GM23338 (cell line): ENCODE results near the gene TLNRD1. TPM values are rescaled to one million over a fixed set of nuclear protein-coding genes. Genes with fewer than 3 reads are reported as not detected.

Experiments used
- ATAC-seq: fragments of 200-7000 bp; cut with Tn5 transposase; 3 replicates; pipeline ENCODE4 v1.9.1; 2020
- DNase-seq: peaks from one replicate; pipeline ENCODE4 v3.0.0-alpha.2; 2015; ENCODE audit warnings: low spot score
- H2AFZ ChIP-seq: fragments of 200-600 bp; sonication (generic); 2 replicates; pipeline ENCODE4 v1.8.0; 2016; ENCODE audit warnings: antibody characterized with exemption, mild to moderate bottlenecking, moderate library complexity
- H3F3A ChIP-seq: fragments of 200-600 bp; sonication (generic); replicated peaks from 2 replicates; pipeline ENCODE4 v1.8.0; 2017; ENCODE audit warnings: antibody characterized with exemption, mixed run types, low read depth
- H3K27ac ChIP-seq: fragments of 200-600 bp; sonication (generic); 2 replicates; pipeline ENCODE4 v1.6.1; 2016; ENCODE audit warnings: low read depth
- H3K27me3 ChIP-seq: fragments of 200-600 bp; sonication (generic); 2 replicates; pipeline ENCODE4 v1.8.0; 2016; ENCODE audit warnings: mild to moderate bottlenecking, mixed run types, moderate library complexity; ENCODE audit not compliant: insufficient read depth
- H3K36me3 ChIP-seq: fragments of 200-600 bp; sonication (generic); 2 replicates; pipeline ENCODE4 v1.8.0; 2016; ENCODE audit warnings: mild to moderate bottlenecking; ENCODE audit not compliant: insufficient read depth
- H3K4me1 ChIP-seq: fragments of 200-600 bp; sonication (generic); 2 replicates; pipeline ENCODE4 v1.8.0; 2016; ENCODE audit warnings: mild to moderate bottlenecking, moderate library complexity; ENCODE audit not compliant: insufficient read depth
- H3K4me2 ChIP-seq: fragments of 200-600 bp; sonication (generic); 2 replicates; pipeline ENCODE4 v1.7.1; 2017; ENCODE audit warnings: mixed run types
- H3K4me3 ChIP-seq: fragments of 200-600 bp; sonication (generic); 2 replicates; pipeline ENCODE4 v1.6.1; 2016; ENCODE audit warnings: mixed run types
- H3K79me2 ChIP-seq: fragments of 200-600 bp; sonication (generic); replicated peaks from 2 replicates; pipeline ENCODE4 v1.8.0; 2017; ENCODE audit warnings: mild to moderate bottlenecking; ENCODE audit not compliant: insufficient read depth
- H3K9me2 ChIP-seq: fragments of 200-600 bp; sonication (generic); 2 replicates; pipeline ENCODE4 v1.8.0; 2017; ENCODE audit not compliant: insufficient read depth
- H4K20me1 ChIP-seq: fragments of 200-600 bp; sonication (generic); replicated peaks from 2 replicates; pipeline ENCODE4 v1.8.0; 2017; ENCODE audit warnings: mild to moderate bottlenecking; ENCODE audit not compliant: insufficient read depth
- H3K27ac Mint-ChIP-seq: 2 replicates; pipeline ENCODE4 v1.8.0; 2020; ENCODE audit warnings: inconsistent platforms, mild to moderate bottlenecking, moderate library complexity, mixed read lengths
- H3K27me3 Mint-ChIP-seq: 3 replicates; pipeline ENCODE4 v1.8.0; 2022; ENCODE audit warnings: low read depth, mild to moderate bottlenecking, moderate library complexity, mixed read lengths, inconsistent platforms; ENCODE audit not compliant: insufficient read depth, poor library complexity
- H3K36me3 Mint-ChIP-seq: 3 replicates; pipeline ENCODE4 v1.8.0; 2021; ENCODE audit warnings: low read depth, mild to moderate bottlenecking, inconsistent platforms, moderate library complexity, mixed read lengths
- H3K4me1 Mint-ChIP-seq: 3 replicates; pipeline ENCODE4 v1.8.0; 2020; ENCODE audit warnings: mild to moderate bottlenecking, inconsistent platforms, mixed read lengths
- H3K4me3 Mint-ChIP-seq: 3 replicates; pipeline ENCODE4 v1.8.0; 2021; ENCODE audit warnings: moderate library complexity, mild to moderate bottlenecking, inconsistent platforms, mixed read lengths
- H3K9me3 Mint-ChIP-seq: 3 replicates; pipeline ENCODE4 v1.8.0; 2020; ENCODE audit warnings: moderate library complexity, mild to moderate bottlenecking, inconsistent platforms, mixed read lengths
- CREB1 ChIP-seq: fragments of 250-450 bp; sonication (Bioruptor Pico); IDR thresholded peaks from 2 replicates; pipeline ENCODE4 v1.5.0; 2020; ENCODE audit warnings: low read depth, mild to moderate bottlenecking, moderate library complexity
- EZH2 ChIP-seq: fragments of 200-600 bp; sonication (generic); IDR thresholded peaks from one replicate; pipeline ENCODE4 v1.8.0; 2017; ENCODE audit warnings: antibody characterized with exemption, mild to moderate bottlenecking, low read depth; ENCODE audit not compliant: unreplicated experiment
- EZH2phosphoT487 ChIP-seq: fragments of 200-600 bp; sonication (generic); IDR thresholded peaks from one replicate; pipeline ENCODE4 v1.8.1; 2018; ENCODE audit warnings: antibody characterized with exemption; ENCODE audit not compliant: unreplicated experiment
- JUNB ChIP-seq: IDR thresholded peaks from one replicate; pipeline ENCODE4 v1.6.1; 2016; ENCODE audit warnings: antibody characterized with exemption; ENCODE audit not compliant: unreplicated experiment
- NANOG ChIP-seq: IDR thresholded peaks from 2 replicates; pipeline ENCODE4 v1.6.1; 2016; ENCODE audit warnings: antibody characterized with exemption, borderline replicate concordance
- STAT1 ChIP-seq: IDR thresholded peaks from one replicate; pipeline ENCODE4 v1.6.1; 2016; ENCODE audit warnings: antibody characterized with exemption; ENCODE audit not compliant: unreplicated experiment
- ZNF114 ChIP-seq: fragments of 250-450 bp; sonication (Bioruptor Pico); IDR thresholded peaks from 2 replicates; pipeline ENCODE4 v1.5.0; 2020; ENCODE audit warnings: mild to moderate bottlenecking, moderate library complexity
- ZNF331 ChIP-seq: fragments of 250-450 bp; sonication (Bioruptor Pico); IDR thresholded peaks from 2 replicates; pipeline ENCODE4 v1.5.0; 2020; ENCODE audit warnings: low read depth, mild to moderate bottlenecking, moderate library complexity
- polyA plus RNA-seq: library from polyadenylated mRNA; unstranded; fragments of >200 nt; fragmentation: Nextera tagmentation; extraction: Ambion mirVana; gene quantifications from 2 replicates; pipeline ENCODE4 v1.2.1, GENCODE V29; 2016
- total RNA-seq: library from RNA; depleted of rRNA; stranded (reverse); fragments of >200 nt; shearing (Covaris generic); gene quantifications from 2 replicates; pipeline ENCODE4 v1.2.3, GENCODE V29; 2014
- TF ChIP-seq, protein P1 (sequence below): IDR thresholded peaks from one replicate; pipeline ENCODE4 v1.6.1; 2018; ENCODE audit warnings: antibody characterized with exemption; ENCODE audit not compliant: unreplicated experiment
- TF ChIP-seq, protein P2 (sequence below): IDR thresholded peaks from 2 replicates; pipeline ENCODE4 v1.6.1; 2016; ENCODE audit warnings: antibody characterized with exemption
- TF ChIP-seq, protein P3 (sequence below), 2 experiments: fragments of 200-600 bp in 1 of 2; sonication (generic) in 1 of 2; conservative IDR thresholded peaks; 2 replicates each; pipeline versions ENCODE4 v1.5.1 to v1.6.1; 2016 to 2017; ENCODE audit warnings: antibody characterized with exemption in 2 of 2, low read depth in 2 of 2, mild to moderate bottlenecking in 2 of 2, moderate library complexity in 1 of 2

Gene TLNRD1
- total and polyA plus RNA-seq, 2 experiments from 2014 or later, result 6.7 to 27.3 TPM

DNA sequence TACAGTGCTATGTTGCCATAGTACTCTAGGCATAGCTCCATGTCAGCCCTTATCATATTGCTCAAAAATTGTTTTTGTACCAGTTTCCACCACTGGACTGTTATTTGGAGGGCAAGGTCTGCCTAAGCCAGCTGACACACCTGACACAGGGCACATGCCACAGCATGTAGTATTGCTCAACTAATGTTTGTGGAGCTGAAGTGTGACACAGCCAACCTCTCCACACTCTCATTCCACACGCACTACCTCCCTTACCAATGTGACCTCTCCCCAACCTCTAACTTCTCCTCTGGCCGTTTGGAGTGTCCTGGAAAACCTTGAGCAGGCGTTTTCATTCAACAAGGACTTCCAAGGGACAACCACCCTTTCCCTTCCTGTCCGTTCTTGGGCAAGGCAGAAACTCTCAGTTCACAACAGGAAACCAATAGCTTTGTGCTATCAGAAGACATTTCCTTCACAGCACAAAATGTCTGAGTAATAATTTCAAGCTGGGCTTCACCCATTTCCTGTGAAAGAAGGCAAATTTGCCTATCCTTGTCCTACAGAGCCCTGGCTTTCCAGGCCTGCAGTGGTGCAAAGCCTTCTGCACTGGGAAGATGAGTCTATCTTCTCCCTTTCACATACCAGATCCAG, 38.4 kb downstream of the TLNRD1 start (continued):
- TF ChIP-seq, protein P1, sequence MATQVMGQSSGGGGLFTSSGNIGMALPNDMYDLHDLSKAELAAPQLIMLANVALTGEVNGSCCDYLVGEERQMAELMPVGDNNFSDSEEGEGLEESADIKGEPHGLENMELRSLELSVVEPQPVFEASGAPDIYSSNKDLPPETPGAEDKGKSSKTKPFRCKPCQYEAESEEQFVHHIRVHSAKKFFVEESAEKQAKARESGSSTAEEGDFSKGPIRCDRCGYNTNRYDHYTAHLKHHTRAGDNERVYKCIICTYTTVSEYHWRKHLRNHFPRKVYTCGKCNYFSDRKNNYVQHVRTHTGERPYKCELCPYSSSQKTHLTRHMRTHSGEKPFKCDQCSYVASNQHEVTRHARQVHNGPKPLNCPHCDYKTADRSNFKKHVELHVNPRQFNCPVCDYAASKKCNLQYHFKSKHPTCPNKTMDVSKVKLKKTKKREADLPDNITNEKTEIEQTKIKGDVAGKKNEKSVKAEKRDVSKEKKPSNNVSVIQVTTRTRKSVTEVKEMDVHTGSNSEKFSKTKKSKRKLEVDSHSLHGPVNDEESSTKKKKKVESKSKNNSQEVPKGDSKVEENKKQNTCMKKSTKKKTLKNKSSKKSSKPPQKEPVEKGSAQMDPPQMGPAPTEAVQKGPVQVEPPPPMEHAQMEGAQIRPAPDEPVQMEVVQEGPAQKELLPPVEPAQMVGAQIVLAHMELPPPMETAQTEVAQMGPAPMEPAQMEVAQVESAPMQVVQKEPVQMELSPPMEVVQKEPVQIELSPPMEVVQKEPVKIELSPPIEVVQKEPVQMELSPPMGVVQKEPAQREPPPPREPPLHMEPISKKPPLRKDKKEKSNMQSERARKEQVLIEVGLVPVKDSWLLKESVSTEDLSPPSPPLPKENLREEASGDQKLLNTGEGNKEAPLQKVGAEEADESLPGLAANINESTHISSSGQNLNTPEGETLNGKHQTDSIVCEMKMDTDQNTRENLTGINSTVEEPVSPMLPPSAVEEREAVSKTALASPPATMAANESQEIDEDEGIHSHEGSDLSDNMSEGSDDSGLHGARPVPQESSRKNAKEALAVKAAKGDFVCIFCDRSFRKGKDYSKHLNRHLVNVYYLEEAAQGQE, result no peak
- no peak for TF ChIP-seq ZNF114 (CRISPR knock-in tag)
- TF ChIP-seq, protein P2, sequence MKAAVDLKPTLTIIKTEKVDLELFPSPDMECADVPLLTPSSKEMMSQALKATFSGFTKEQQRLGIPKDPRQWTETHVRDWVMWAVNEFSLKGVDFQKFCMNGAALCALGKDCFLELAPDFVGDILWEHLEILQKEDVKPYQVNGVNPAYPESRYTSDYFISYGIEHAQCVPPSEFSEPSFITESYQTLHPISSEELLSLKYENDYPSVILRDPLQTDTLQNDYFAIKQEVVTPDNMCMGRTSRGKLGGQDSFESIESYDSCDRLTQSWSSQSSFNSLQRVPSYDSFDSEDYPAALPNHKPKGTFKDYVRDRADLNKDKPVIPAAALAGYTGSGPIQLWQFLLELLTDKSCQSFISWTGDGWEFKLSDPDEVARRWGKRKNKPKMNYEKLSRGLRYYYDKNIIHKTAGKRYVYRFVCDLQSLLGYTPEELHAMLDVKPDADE, result no peak
- TF ChIP-seq EZH2phosphoT487, result no peak
- TF ChIP-seq, protein P3, sequence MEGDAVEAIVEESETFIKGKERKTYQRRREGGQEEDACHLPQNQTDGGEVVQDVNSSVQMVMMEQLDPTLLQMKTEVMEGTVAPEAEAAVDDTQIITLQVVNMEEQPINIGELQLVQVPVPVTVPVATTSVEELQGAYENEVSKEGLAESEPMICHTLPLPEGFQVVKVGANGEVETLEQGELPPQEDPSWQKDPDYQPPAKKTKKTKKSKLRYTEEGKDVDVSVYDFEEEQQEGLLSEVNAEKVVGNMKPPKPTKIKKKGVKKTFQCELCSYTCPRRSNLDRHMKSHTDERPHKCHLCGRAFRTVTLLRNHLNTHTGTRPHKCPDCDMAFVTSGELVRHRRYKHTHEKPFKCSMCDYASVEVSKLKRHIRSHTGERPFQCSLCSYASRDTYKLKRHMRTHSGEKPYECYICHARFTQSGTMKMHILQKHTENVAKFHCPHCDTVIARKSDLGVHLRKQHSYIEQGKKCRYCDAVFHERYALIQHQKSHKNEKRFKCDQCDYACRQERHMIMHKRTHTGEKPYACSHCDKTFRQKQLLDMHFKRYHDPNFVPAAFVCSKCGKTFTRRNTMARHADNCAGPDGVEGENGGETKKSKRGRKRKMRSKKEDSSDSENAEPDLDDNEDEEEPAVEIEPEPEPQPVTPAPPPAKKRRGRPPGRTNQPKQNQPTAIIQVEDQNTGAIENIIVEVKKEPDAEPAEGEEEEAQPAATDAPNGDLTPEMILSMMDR (conservative IDR thresholded peaks at IDR 0.05; ENCODE audit: low read depth in 2 of 2), result no peak
- TF ChIP-seq ZNF331 (CRISPR knock-in tag), result no peak
- no peak for TF ChIP-seq EZH2
- TF ChIP-seq JUNB, result no peak
- no peak for TF ChIP-seq NANOG
- no peak for TF ChIP-seq STAT1
- TF ChIP-seq CREB1 (CRISPR knock-in tag), result no peak

DNA sequence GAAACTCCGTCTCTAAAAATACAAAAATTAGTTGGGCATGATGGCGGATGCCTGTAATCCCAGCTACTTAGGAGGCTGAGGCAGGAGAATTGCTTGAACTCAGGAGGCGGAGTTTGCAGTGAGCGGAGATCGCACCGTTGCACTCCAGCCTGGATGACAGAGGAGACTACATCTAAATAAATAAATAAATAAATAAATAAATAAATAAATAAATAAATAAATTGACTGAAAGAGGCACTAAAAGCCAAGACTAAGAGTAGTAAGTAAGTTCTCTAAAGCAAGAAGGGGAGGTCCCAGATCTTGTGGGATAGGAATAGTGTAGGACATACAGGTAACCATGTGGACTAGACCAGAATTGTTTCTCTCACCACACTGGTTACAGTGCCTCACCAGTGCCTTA, 40.0 kb downstream of the TLNRD1 start:
- H3K4me1 ChIP-seq, result no peaks in the 10 kb centered on the region
- H4K20me1 ChIP-seq, result no peaks in the 10 kb centered on the region
- Mint-ChIP-seq H3K36me3 (no peaks in the 10 kb centered on the region), H3K4me1 (no peaks in the 10 kb centered on the region), H3K9me3 (no peaks in the 10 kb centered on the region), H3K27ac (no peak overlapping the region), H3K4me3 (no peak overlapping the region), H3K27me3 (no peaks in the 10 kb centered on the region)
- no peak overlapping the region for H3K4me3 ChIP-seq
- H3K4me2 ChIP-seq, result no peak overlapping the region
- TF ChIP-seq EZH2, result no peak
- no peaks in the 10 kb centered on the region for H3F3A ChIP-seq
- no peaks in the 10 kb centered on the region for H3K36me3 ChIP-seq
- no peaks in the 10 kb centered on the region for H3K79me2 ChIP-seq
- H3K27me3 ChIP-seq, result no peaks in the 10 kb centered on the region
- no peaks in the 10 kb centered on the region for H3K9me2 ChIP-seq
- H2AFZ ChIP-seq, result no peak overlapping the region
- ATAC-seq (no peak), DNase-seq (no peak)
- no peak overlapping the region for H3K27ac ChIP-seq
